HepG2 (cell line): ENCODE results near the gene UCP3. TPM values are rescaled to one million over a fixed set of nuclear protein-coding genes. Genes with fewer than 3 reads are reported as not detected.
A peak's percentile ranks its signal among the peaks of the same experiment; 100 is the strongest.

ENCODE experiments used
- ERF ChIP-seq: IDR thresholded peaks from 2 replicates; pipeline ENCODE4 v1.6.1; 2018; ENCODE audit warnings: missing biosample characterization, missing genetic modification reagents
- JARID2 ChIP-seq: sonication (generic); formaldehyde crosslinking; IDR thresholded peaks from 2 replicates; pipeline ENCODE4 v1.8.1; 2023; ENCODE audit warnings: missing genetic modification reagents, inconsistent platforms; ENCODE audit not compliant: insufficient replicate concordance
- KAT8 ChIP-seq: IDR thresholded peaks from 2 replicates; pipeline ENCODE4 v1.6.1; 2016; ENCODE audit warnings: missing genetic modification reagents, missing compliant biosample characterization
- KLF15 ChIP-seq: sonication (generic); formaldehyde crosslinking; IDR thresholded peaks from 2 replicates; pipeline ENCODE4 v1.8.1; 2023; ENCODE audit warnings: borderline replicate concordance, mild to moderate bottlenecking, inconsistent platforms, missing genetic modification reagents, mixed read lengths
- NR2F6 ChIP-seq, 2 experiments: IDR thresholded peaks; 2 replicates each; pipeline ENCODE4 v1.6.1; 2016; ENCODE audit warnings: antibody characterized with exemption in 1 of 2, mild to moderate bottlenecking in 1 of 2
- RFX3 ChIP-seq: IDR thresholded peaks from 2 replicates; pipeline ENCODE4 v1.6.1; 2016; ENCODE audit warnings: missing biosample characterization, missing genetic modification reagents
- YEATS4 ChIP-seq: sonication (generic); formaldehyde crosslinking; IDR thresholded peaks from 2 replicates; pipeline ENCODE4 v1.4.0; 2020; ENCODE audit warnings: missing genetic modification reagents, borderline replicate concordance
- ZBTB37 ChIP-seq: sonication (generic); formaldehyde crosslinking; IDR thresholded peaks from 2 replicates; pipeline ENCODE4 v1.4.0; 2020; ENCODE audit warnings: mild to moderate bottlenecking, missing genetic modification reagents
- ZIK1 ChIP-seq: sonication (generic); formaldehyde crosslinking; IDR thresholded peaks from 2 replicates; pipeline ENCODE4 v1.5.0; 2020; ENCODE audit warnings: mild to moderate bottlenecking, low read depth, missing genetic modification reagents, borderline replicate concordance
- ZNF24 ChIP-seq: fragments of 450-650 bp; IDR thresholded peaks from 2 replicates; pipeline ENCODE4 v1.6.1; 2017; ENCODE audit warnings: antibody characterized with exemption, mild to moderate bottlenecking
- ZNF274 ChIP-seq: sonication (generic); formaldehyde crosslinking; IDR thresholded peaks from 2 replicates; pipeline ENCODE4 v1.5.1; 2020; ENCODE audit warnings: mild to moderate bottlenecking, missing genetic modification reagents
- ZNF281 ChIP-seq: sonication (generic); formaldehyde crosslinking; IDR thresholded peaks from 2 replicates; pipeline ENCODE4 v1.4.0; 2020; ENCODE audit warnings: missing genetic modification reagents, borderline replicate concordance
- ZNF350 ChIP-seq: sonication (generic); formaldehyde crosslinking; IDR thresholded peaks from 2 replicates; pipeline ENCODE4 v1.4.0; 2020; ENCODE audit warnings: mild to moderate bottlenecking, low read depth, missing genetic modification reagents, borderline replicate concordance
- ZNF749 ChIP-seq: sonication (generic); formaldehyde crosslinking; IDR thresholded peaks from 2 replicates; pipeline ENCODE4 v1.8.0; 2022; ENCODE audit warnings: mild to moderate bottlenecking, missing genetic modification reagents, moderate library complexity, borderline replicate concordance
- polyA plus RNA-seq, 8 experiments: library from polyadenylated mRNA; depleted of rRNA in 3 of 8; stranded (reverse) in 7 of 8; unstranded in 1 of 8; fragments of >200 nt; fragmentation: Illumina TruSeq in 4 of 8; extraction: Trizol in 4 of 8; gene quantifications; 2 replicates each; pipeline versions ENCODE4 v1.2.1 to v1.2.3, GENCODE V29; 2011 to 2016; ENCODE audit warnings: low read depth in 4 of 8, missing spikeins in 1 of 8, mixed read lengths in 1 of 8; ENCODE audit not compliant: insufficient read depth in 1 of 8
- total RNA-seq, 5 experiments: library from RNA; depleted of rRNA; stranded (reverse); fragments of >200 nt; fragmentation: Illumina TruSeq; extraction: Trizol; gene quantifications; 2 replicates each; pipeline ENCODE4 v1.2.3, GENCODE V29; 2016; ENCODE audit warnings: low read depth in 1 of 5
- TF ChIP-seq, protein P1 (sequence below): sonication (generic); formaldehyde crosslinking; conservative IDR thresholded peaks from 2 replicates; pipeline ENCODE4 v1.4.0; 2020; ENCODE audit warnings: missing genetic modification reagents
- TF ChIP-seq, protein P2 (sequence below): conservative IDR thresholded peaks from 2 replicates; pipeline ENCODE4 v1.6.1; 2018; ENCODE audit warnings: missing genetic modification reagents
- TF ChIP-seq, protein P3 (sequence below): sonication (generic); formaldehyde crosslinking; IDR thresholded peaks from 2 replicates; pipeline ENCODE4 v1.5.1; 2020; ENCODE audit warnings: missing genetic modification reagents, mild to moderate bottlenecking, borderline replicate concordance

UCP3 gene
- total and polyA plus RNA-seq, 2 of the 13 experiments (the other 11 are each of a cell fraction or from before 2014, with no cell fraction given) = 0.37 TPM; not detected in 1

DNA sequence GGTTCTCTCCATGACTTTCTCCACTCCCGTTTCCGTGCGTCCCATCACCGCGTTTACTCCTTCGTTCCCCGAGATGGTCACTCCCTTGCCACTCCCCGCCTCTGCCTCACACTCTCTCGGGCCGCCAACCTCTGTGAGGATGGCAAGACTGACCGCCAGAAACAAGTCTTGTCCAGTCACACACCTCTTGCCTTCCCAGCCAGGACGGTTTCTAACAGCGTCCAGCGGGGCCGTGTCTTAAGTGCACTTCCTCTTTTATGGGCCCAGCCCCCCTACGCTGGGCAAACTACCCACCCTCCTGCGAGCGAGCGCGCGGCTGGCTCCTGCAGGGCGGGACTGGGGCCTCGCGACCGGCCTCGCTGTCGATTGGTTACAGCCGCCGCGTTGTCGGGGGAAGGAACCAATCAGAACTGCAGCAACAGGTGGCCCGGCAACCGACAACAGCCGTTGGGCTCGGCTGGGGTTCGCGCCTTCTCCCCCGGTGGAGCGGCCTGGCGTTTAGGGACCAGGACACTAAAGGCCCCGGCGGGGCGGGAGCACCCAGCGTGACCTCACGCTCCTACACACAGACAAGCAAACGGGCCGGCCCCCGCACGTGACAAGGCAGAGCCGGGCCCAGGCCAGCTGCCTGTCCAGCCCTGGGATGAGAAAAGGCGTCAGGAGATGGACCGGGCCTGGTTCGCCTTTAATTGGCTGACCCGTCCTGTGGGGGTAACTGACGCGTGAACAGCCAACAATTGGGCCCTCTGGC lies 25.7 kb downstream of the UCP3 start (continued):
- TF ChIP-seq ZNF281 (CRISPR knock-in tag) (peak; percentile 44; the same call in 1 of the 2 replicates), ZNF749 (CRISPR knock-in tag) (peak; percentile 90), NR2F6 (IDR thresholded peaks at IDR 0.05) (no peak), NR2F6 (CRISPR knock-in tag; IDR thresholded peaks at IDR 0.05) (peak; percentile 37; the same call in 1 of the 2 replicates), KAT8 (CRISPR knock-in tag) (peak; percentile 82), ERF (CRISPR knock-in tag) (peak; percentile 83; the same call in 1 of the 2 replicates), ZBTB37 (CRISPR knock-in tag) (peak; percentile 56; the same call in 1 of the 2 replicates), YEATS4 (CRISPR knock-in tag) (peak; percentile 96), ZNF274 (CRISPR knock-in tag) (peak; percentile 91), ZNF24 (no peak), ZNF350 (CRISPR knock-in tag) (peak; percentile 68; the same call in 1 of the 2 replicates), KLF15 (CRISPR knock-in tag) (peak; percentile 88), ZIK1 (CRISPR knock-in tag) (peak; percentile 55), JARID2 (CRISPR knock-in tag) (no peak), RFX3 (CRISPR knock-in tag) (peak; percentile 37; the same call in 1 of the 2 replicates)
- TF ChIP-seq, protein P1, sequence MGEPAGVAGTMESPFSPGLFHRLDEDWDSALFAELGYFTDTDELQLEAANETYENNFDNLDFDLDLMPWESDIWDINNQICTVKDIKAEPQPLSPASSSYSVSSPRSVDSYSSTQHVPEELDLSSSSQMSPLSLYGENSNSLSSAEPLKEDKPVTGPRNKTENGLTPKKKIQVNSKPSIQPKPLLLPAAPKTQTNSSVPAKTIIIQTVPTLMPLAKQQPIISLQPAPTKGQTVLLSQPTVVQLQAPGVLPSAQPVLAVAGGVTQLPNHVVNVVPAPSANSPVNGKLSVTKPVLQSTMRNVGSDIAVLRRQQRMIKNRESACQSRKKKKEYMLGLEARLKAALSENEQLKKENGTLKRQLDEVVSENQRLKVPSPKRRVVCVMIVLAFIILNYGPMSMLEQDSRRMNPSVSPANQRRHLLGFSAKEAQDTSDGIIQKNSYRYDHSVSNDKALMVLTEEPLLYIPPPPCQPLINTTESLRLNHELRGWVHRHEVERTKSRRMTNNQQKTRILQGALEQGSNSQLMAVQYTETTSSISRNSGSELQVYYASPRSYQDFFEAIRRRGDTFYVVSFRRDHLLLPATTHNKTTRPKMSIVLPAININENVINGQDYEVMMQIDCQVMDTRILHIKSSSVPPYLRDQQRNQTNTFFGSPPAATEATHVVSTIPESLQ (CRISPR knock-in tag) = 0 out of 2 replicates have a peak, but pooled peaks have one; percentile 56
- TF ChIP-seq, protein P2, sequence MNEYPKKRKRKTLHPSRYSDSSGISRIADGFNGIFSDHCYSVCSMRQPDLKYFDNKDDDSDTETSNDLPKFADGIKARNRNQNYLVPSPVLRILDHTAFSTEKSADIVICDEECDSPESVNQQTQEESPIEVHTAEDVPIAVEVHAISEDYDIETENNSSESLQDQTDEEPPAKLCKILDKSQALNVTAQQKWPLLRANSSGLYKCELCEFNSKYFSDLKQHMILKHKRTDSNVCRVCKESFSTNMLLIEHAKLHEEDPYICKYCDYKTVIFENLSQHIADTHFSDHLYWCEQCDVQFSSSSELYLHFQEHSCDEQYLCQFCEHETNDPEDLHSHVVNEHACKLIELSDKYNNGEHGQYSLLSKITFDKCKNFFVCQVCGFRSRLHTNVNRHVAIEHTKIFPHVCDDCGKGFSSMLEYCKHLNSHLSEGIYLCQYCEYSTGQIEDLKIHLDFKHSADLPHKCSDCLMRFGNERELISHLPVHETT (CRISPR knock-in tag) = no peak; the same call in 1 of the 2 replicates
- TF ChIP-seq, protein P3, sequence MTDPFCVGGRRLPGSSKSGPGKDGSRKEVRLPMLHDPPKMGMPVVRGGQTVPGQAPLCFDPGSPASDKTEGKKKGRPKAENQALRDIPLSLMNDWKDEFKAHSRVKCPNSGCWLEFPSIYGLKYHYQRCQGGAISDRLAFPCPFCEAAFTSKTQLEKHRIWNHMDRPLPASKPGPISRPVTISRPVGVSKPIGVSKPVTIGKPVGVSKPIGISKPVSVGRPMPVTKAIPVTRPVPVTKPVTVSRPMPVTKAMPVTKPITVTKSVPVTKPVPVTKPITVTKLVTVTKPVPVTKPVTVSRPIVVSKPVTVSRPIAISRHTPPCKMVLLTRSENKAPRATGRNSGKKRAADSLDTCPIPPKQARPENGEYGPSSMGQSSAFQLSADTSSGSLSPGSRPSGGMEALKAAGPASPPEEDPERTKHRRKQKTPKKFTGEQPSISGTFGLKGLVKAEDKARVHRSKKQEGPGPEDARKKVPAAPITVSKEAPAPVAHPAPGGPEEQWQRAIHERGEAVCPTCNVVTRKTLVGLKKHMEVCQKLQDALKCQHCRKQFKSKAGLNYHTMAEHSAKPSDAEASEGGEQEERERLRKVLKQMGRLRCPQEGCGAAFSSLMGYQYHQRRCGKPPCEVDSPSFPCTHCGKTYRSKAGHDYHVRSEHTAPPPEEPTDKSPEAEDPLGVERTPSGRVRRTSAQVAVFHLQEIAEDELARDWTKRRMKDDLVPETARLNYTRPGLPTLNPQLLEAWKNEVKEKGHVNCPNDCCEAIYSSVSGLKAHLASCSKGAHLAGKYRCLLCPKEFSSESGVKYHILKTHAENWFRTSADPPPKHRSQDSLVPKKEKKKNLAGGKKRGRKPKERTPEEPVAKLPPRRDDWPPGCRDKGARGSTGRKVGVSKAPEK (CRISPR knock-in tag) = no peak
